HG03196 (cell line): ENCODE measurements around the gene ZBED4.

Experiments
- ATAC-seq: cut with Tn5 transposase; IDR thresholded peaks from one replicate; pipeline ENCODE4 v1.9.1; 2021; ENCODE audit not compliant: unreplicated experiment

Gene ZBED4

GRCh38 chr22:49877642-49878041 is 24.0 kb downstream of the ZBED4 start:
- no peak for ATAC-seq

- ATAC-seq = no peak
Observed at GRCh38 chr22:49878206-49878605, 24.6 kb downstream of the ZBED4 start.

- no peak for ATAC-seq
Observed at GRCh38 chr22:49879871-49880270, 26.2 kb downstream of the ZBED4 start.

DNA sequence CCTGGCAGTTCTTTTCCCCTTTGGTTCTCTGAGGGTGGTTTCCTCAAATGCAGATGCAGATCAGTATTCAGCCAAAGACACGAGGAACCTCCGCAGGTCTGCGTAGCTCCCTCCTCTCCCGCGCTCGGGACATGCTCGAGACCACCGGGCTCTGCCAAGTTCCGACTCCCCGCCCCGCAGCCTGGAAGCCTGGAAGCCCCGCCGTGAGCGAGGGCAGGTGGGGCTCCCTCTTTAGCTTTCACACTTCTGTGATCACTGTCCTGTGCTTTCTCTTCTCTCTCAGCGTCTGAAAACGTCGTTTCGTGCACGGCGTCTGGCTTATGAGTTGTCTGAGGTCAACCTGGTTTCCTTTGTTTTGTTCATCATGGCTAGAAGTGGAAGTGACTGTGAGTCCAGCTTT is 26.6 kb downstream of the ZBED4 start:
- ATAC-seq = no peak

DNA sequence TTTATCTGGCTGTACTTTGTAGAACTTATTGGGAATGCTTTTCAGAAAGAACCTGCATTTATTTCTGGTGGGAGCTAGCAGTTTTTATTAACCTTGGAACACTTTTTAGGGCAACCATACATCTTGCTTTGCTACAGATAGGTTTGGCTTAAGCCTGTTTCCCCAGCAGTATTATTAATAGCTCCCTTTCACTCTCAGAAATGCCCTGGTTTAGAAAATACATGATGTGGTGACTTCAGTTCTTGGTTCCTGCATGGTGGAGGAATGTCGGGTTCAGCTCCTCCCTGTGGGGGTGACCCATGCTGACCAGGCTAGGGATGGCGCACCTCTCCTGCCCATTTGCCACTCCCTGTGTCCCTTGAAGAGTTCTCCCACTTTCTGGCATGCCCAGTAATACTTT is 28.2 kb downstream of the ZBED4 start:
- no peak for ATAC-seq

DNA sequence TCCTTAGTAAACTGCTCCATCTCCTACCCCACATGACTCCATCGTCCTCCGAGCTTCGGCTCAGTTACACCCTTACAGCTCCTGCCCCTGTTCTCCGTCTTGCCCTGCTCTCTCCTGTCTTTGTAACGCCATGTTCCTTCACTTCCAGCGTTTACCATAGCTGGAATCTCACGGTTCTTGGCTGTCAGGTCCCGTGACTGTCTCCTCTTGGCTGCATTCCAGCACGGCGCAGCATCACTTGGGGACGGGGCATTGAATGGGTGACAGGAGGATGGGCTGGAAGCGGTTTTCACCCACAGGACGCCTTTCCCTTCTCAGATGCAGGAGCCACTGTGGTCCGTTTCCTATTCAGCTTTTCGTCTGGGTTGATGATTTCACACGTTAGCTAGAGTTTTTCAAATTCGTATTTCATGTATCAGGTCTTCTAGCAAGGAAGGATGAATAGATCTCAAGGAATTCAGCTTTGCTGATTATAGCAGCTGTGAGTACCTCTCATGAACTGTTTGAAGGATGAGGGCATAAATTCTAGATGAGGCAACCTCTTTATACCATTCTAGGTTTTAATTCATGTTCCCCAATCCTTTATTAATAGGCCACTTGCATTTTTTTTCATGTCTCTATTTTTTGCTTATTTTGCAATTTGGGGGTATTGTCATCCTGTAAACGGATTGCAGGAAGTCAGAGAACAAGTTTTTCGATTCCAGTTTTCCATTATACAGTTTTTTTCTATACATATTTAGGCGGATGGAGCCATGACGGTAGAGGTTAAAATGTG is 29.1 kb downstream of the ZBED4 start:
- no peak for ATAC-seq

DNA sequence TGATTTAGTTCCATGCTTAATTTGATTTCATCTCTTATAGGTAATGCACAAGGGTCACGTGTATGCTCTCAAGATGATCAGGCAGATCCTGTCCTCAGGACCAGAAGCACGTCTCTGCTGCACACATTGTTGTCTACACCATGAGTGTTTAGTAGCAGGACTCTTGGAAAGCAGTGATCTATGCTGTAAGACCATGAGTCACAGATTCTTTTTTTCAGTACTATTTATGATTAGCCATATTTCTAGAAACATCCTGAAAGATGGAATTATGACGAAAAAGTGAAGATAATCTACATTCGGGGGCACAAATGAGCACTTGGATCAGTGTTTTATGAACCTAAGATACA is 29.6 kb downstream of the ZBED4 start:
- no peak for ATAC-seq

DNA sequence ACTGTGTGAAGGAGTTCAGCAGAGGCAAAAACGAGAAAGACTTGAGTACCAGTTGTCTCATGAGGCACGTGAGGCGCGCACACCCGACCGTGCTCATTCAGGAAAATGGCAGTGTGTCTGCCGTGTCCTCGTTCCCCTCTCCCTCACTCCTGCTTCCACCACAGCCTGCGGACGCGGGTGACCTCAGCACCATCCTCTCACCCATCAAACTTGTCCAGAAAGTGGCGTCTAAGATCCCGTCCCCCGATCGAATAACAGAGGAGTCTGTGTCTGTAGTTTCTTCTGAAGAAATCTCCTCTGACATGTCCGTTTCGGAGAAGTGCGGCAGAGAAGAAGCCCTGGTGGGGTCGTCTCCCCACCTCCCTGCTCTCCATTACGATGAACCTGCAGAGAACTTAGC is 30.4 kb downstream of the ZBED4 start:
- ATAC-seq = no peak

GRCh38 chr22:49884503-49885260 is 31.0 kb downstream of the ZBED4 start:
- no peak for ATAC-seq

DNA sequence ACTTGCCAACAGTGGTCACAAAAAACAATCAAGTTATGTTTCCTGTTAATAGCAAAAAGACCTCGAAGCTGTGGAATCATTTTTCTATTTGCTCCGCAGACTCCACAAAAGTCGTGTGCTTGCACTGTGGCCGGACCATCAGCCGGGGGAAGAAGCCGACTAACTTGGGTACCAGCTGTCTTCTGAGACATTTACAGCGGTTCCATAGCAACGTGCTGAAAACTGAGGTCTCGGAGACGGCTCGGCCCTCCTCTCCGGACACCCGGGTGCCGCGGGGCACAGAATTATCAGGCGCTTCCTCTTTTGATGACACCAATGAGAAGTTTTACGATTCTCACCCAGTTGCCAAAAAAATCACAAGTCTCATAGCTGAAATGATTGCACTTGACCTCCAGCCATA is 31.6 kb downstream of the ZBED4 start:
- no peak for ATAC-seq

DNA sequence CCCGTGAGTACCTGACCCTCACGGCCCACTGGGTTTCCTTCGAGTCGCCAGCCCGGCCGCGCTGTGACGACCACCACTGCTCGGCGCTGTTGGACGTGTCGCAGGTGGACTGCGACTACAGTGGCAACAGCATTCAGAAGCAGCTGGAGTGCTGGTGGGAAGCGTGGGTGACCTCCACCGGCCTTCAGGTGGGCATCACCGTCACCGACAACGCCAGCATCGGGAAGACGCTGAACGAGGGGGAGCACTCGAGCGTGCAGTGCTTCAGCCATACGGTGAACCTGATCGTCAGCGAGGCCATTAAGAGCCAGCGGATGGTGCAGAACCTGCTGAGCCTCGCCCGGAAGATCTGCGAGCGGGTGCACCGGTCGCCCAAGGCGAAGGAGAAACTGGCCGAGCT is 32.2 kb downstream of the ZBED4 start:
- ATAC-seq = no peak

- no peak for ATAC-seq
Observed at GRCh38 chr22:49886346-49887063, 32.9 kb downstream of the ZBED4 start.

DNA sequence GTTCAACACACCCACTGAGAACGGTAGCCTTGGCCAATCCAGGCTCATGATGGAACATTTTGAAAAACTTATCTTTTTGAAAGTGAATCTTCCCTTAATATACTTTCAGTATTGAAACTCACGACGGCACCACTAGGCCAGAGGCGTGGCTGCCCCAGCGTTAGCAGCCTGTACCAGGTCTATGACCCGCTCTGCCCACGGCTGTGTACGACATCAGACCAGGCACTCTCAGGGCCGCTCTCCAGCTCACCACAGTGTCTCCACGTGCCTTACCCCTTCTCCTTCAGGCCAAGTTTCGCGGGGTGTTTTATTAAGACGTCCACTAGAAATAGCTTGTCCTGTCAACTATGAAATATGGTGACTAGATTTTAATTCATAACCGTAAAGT is 33.4 kb downstream of the ZBED4 start:
- ATAC-seq = no peak

DNA sequence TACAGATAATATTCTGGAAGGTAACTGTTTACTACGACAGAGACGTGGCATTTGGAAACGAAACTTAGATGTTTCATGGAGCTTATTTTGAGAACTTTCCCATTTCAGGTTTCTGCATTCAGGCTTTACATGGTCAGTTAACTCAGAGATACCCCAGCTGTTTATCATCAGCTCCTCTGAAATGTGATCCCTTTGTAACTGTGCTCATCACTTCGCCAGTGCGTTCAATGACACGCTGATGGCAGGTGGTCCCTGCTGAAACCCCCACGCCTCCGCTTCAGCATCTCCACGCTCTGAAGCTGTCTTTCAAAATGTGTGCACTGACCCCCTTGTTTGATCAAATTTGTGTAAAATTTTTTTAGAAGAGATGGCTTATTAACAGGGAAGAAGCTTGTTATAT is 34.1 kb downstream of the ZBED4 start:
- no peak for ATAC-seq

DNA sequence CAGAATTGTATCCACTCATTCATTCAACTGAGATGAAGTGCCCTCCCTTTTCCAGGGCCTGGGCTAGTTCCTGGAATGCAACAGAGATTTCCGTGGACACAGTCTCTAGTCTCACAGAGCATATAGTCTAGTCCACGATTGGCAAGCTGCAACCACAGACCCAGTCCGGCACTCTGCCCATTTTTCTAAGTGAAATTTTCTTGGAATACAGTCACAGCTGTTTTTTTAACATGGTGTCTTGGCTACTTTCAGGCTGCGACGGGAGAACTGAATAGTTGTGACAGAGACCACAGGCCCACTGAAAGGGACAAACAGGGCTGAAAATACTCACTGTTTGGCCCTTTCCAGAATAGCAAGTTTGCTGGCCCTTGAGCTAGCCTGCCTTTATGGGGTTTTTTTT is 35.4 kb downstream of the ZBED4 start:
- ATAC-seq = no peak

DNA sequence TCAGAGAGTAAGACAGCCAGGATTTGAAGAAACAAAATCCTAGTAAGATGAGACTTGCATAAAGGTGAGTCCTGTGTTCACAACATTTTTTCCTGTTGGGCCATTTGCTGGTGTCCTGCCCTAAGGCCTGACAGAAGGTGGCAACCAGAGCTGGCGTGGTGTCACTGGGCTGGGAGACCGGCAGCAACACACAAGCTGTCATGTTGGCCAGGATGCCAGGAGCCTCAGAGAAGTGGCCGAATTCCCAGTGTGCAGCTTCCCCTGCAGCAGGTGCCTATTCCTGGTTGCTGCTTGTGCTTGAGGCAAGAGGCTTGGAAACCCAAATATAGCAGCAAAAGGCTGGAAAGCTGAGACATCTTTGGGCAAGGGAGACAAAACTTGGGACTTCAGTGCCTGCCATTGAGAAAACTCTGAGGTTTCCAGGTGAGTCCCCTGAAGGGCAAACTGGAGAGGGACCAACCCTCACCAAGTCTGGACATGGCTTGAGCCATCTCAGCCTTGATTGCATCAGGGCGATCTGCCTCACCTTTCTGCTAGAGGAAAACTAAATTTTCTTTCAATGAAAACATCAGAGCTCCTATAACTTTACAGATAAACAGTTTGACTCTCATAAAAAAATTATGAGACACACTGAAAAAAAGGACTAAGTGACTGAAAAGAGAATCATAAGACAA is 38.7 kb downstream of the ZBED4 start:
- no peak for ATAC-seq

- ATAC-seq = no peak
Observed at GRCh38 chr22:49893025-49893424, 39.4 kb downstream of the ZBED4 start.

- no peak for ATAC-seq
Observed at GRCh38 chr22:49894322-49895054, 40.8 kb downstream of the ZBED4 start.

DNA sequence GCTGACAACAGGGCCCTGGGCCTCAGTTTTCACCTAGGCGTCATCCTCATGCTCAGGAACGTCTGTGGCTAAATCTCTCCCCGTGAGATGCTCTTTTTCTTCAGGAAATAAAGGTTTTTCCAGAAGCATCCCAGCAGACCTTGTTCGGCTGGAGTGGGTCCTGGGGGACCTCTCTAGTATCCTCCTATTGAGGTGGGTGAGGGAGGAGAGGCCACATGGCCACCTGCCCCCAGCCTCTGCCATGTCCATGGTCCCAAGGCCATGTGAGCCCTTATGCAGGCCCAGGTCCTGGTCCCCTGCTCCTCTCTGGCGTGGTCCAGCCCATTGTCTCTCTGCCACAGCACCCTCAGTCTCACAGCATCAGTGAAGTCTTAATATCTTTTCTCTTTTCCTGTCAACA is 42.6 kb downstream of the ZBED4 start:
- ATAC-seq = no peak

DNA sequence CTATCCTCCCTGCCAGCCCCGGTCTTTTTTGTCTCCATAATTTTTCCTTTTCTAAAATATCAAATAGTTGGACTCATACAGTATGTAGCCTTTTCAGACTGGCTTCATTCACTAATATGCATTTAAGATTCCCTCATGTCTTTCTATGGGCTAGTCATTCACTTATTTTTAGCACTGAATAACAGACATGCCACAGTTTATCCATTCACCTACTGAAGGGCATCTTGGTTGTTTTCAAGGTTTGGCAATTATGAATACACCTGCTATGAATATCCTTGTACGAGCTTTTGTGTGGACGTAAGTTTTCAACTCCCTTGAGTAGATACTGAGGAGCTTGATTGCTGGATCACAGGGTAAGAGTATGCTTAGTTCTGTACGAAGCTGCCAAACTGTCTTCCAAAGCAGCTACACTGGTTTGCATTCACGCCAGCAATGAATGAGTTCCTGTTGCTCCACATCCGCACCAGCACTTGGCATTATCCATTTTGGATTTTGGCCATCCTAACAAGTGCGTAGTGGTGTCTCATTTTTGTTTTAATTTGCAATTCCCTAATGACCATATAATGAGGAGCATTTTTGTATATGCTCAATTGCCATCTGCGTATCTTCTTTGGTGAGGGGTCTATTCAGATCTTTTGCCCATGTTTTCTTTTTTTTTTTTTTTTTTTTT is 43.5 kb downstream of the ZBED4 start:
- no peak for ATAC-seq
